SK-N-DZ (cell line): Measurements from ENCODE around the gene KIF25.
A peak's percentile ranks its signal among the peaks of the same experiment; 100 is the strongest.

Experiments used
- DNase-seq: peaks from one replicate; pipeline ENCODE4 v3.0.0-alpha.2; 2015; ENCODE audit warnings: low spot score

The KIF25 gene

GRCh38 chr6:168016176-168016620, 18.7 kb downstream of the KIF25 start:
- no peak for DNase-seq

DNA sequence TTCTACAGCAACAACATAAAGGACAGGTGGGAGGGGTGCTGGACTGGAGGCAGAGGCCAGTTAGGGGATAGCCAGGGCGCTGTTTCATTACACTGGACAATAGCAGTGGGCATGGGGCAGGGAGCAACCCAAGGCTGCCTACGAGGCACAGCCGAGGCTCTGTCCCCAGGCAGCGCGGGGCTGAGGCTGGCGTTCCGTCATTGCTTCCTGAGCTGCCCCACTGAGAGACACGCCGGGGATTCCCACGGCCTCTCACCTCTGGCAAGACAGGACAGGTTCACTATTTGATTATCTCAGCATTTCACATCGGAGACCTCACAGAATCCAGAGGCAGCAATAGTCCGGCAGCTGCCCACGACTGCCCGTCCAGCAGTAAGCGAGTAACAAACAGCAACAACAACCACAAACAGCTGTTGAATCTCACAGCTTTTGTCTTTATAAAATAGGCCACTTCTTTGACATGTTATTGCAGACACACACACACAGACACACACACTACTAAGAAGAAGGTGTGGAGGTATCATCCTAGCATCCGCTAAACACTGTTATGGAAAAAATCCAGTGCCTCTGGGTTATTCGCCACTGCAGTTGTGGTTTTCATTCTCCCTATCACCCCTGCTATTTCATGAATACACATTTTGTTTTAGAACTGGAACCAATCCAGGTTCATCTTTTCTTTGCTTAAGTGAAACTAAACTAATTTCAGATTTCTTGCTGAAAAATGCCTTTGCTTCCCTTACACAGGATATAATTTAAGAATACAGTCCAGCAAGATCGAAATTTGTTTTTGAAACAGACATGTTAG, 19.5 kb downstream of the KIF25 start:
- DNase-seq = no peak

- no peak for DNase-seq
These were observed 20.2 kb downstream of the KIF25 start for GRCh38 chr6:168017629-168018028.

- no peak for DNase-seq
These were observed 21.2 kb downstream of the KIF25 start for GRCh38 chr6:168018664-168019063.

- DNase-seq = no peak
These were observed 22.8 kb downstream of the KIF25 start for GRCh38 chr6:168020242-168020641.

- peak; percentile 50 for DNase-seq
These were observed 24.1 kb downstream of the KIF25 start for GRCh38 chr6:168021581-168021980.

GRCh38 chr6:168022488-168023321, 25.2 kb downstream of the KIF25 start:
- DNase-seq = no peak

DNA sequence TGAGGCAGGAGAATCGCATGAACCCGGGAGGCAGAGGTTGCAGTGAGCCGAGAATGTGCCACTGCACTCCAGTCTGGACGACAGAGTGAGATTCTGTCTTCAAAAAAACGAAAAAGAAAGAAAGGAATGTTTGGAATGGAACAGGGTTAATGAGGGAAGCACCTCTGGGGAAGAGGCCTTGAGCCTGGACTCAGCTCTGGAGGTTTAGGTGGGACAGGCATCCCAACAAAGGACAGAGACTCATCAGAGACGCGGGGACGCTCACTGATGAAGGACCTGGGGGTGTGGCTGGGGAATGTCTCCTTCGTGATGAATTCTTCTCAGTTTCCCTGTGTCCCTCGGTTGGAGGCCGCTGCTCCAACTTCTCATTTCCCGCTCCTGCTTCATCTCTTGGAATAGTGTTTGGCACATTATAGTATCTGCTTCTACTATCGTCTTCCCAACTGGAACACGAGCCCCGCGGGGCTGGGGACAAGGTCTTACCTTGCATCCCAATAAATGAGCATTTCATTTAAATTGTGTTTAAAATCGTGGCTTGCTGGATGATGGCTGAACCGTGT, 27.6 kb downstream of the KIF25 start:
- DNase-seq = no peak

- DNase-seq = no peak
These were observed 28.6 kb downstream of the KIF25 start for GRCh38 chr6:168025831-168026710.

GRCh38 chr6:168026925-168027324, 29.5 kb downstream of the KIF25 start:
- DNase-seq = no peak

GRCh38 chr6:168027521-168027920, 30.1 kb downstream of the KIF25 start:
- DNase-seq = no peak

DNA sequence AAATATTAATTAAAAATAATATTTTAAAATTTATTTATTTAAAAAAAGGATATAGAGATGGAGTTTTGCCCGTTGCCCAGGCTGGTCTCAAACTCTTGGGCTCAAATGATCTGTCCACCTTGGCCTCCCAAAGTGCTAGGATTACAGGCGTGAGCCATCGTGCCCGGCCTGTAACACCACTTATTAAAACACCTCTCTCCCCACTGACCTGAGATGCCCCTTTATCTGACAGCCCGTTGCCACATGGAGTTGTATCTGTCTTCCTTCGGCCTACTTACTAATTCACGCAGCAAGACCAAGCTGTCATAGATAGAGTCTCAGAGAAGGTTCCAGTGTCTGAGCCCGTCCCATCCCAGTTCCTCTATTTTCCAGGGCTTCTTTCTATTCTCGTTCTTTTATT, 30.7 kb downstream of the KIF25 start:
- no peak for DNase-seq

GRCh38 chr6:168029459-168030217, 32.2 kb downstream of the KIF25 start:
- no peak for DNase-seq

DNA sequence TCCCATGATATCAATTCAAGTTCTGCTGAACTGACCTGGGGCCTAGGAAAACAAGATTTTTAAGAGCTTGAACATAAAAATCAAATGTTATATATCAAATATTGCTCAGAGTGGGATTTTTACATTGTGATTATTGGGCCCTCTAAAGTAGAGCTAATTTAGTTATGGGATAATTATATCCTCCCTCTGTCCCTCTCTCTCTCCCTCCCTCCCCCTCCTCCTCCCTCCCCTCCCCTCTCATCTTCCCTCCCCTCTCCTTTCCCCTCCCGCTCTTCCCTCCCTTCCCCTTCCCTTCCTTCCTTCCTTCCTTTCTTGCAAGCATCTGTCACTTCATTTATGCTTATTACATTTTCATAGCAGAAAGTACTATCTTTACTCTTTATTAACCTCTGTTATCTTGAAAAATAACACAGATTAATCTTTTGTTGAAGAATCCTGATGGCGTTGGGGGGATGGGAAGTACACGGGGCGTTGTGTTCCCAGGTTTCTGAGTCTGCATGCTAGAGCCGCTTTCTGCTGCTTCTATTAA, 32.8 kb downstream of the KIF25 start:
- DNase-seq = no peak

DNA sequence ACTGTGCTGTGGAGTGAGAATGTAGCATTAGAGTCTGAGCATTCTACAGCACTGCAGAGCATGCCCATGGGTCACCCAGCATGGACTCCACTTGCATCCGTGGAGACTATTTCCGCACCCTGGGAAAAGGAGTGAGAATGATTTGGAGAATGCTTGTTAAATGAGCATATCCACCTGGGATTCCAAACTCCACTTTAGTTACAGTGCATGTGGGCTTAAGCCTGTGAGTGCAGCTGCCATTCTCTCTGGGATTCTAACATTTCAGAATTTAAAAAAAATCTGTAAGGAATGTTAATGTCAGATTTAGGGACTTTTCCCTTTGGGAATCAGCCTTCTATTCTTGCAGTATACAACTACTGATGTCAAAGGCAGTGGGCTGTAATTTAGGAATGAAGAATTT, 33.4 kb downstream of the KIF25 start:
- no peak for DNase-seq

DNA sequence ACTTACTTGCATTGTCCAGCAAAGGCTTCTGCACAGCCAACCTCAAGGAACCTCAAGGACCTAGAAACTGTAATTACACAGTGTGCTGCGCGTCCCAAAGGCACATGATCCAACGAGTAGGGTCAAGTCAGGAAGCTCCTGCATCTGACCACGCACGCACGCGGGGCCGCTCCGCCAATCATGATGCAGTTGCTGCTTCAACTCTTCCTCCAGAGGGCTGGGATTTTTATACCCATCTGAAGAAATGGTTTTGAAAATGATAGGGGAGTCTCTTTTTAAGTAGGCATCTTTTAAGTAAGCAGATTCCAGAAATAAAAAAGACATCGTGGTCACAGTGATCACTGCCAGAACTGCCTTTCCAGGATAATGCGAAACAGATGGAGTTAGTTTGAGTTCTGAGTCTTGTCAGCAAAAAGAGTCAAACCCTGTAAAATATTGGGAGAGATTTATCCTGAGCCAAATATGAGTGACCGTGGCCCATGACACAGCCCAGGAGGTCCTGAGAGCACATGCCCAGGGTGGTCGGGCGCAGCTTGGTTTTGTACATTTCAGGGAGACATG, 34.0 kb downstream of the KIF25 start:
- peak; percentile 20 for DNase-seq

DNA sequence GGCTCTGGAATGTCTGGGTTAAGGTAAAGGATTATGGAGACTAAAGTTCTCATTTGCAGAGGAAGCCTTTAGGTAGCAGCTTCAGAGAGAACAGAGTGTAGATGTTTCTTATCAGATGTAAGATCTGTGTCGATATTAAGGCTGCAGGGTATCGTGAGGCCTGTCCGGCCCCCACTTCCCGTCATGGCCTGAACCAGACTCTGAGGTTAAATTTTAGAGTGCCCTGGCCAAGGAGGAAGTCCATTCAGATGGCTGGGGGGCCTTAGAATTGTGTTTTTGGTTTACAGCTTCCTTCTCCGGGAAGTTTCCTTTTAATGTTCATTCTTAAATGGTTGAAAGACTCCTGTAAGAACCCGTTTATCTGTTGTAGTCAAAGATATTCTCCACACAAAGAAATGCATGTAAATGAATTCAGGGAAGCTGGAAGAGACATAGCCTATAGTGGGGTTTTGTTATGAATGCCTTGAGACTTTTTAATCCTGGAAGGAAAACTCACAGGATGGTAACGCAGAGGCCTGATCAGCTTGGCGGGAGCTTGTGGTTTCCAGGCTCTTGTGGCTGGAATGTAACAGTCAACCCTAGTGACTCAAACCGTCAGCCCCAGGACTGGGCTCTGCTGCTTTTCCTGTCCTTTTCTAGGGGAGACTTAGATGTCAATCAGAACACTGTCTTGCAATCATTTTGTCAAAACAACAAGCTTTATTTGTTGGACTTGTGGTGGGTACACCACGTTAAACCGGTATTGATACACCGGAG, 34.7 kb downstream of the KIF25 start:
- DNase-seq = no peak

DNA sequence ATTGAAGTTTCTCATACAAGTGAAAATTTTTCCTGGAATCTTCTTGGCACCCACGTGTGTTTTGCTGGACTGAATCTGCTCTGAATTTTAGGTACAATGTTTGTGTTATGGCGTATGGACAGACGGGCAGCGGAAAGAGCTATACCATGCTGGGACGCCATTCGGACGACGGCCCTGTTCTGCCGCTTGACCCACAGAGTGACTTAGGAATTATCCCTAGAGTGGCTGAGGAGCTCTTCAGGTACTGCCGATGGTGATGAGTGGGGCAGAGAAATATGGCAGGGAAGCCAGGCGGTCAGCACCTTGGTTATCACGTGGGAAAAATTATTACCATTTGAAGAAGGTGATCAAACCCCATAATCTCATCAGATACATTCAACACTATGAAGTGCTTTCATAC, 36.3 kb downstream of the KIF25 start:
- DNase-seq = no peak

- DNase-seq = no peak
These were observed 37.1 kb downstream of the KIF25 start for GRCh38 chr6:168034537-168034936.
